Measurements from ENCODE around the gene GPD1L.

GRCh38 chr3:32062950-32063582 lies 43.4 kb upstream of the GPD1L start:
- TF ChIP-seq POLR2A (IDR thresholded peaks at IDR 0.05; ENCODE audit: low read depth, low read length): no peak
- no peak for TF ChIP-seq POLR2AphosphoS5 (IDR thresholded peaks at IDR 0.05; ENCODE audit: low read depth, low read length)

Measured in GM12892 (cell line).